ENCODE results near the gene PPIL1. TPM values are rescaled to one million over a fixed set of nuclear protein-coding genes. Genes with fewer than 3 reads are reported as not detected.

Gene PPIL1
- total and polyA plus RNA-seq, 10 of the 15 experiments (the other 5 are each of a cell fraction or from before 2014, with no cell fraction given), result 39.5 to 95.8 (median 70.5) TPM

DNA sequence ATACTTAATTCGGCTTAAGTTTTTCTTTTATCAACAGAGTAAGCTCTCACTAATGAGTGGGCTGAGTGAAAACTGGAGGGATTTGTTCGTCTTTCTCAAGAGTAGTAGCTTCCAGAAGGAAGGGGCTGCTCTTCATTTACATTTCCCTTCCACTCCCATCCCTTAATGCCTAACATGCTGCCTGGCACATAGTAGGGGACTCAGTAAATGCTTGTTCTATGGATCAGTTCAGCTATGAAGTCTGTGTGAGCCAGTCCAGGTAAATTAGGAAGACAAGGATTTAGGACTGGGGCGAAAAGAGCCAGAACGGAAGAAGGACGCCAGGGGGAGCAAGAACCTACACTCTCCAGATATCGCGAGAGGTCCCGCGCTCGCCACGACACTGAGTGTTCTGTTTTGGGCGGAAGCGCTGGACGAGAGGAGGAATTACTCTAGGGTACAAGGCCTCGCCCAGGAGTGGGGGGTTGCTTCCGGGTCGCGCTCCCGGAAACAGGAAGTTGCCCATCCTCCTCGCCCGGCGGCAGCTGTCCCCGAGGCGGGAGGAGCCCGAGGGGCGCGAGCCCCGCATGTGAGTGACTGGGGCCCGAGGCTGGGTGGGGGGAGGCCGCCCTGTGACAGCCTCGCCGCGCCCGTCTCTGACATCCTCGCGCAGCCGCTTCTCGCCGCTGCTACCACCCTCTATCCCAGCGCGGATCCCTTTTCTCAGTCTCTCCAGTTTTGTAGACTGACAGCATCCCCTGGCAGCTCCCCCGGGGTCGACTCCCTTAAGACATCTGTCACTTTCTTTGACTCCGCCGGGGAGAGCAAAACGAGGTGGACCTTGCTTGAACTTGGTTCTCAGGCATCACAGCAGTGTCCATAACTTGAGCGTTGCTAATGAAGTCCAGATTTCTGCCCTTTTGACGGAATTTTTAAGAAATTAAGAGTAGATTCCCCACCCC, 11.1 kb upstream of the PPIL1 start, which contains the start of gene C6orf89:
C6orf89 (plus strand) TSS at position 492 of the 941 bp plus-strand sequence. CDS start 13,493 bp downstream, outside the sequence.
- Histone ChIP-seq H3K36me3 (ENCODE audit: control insufficient read depth in 2 of 2, insufficient read depth in 2 of 2, low read length in 1 of 2) (no peaks in the 10 kb centered on the region), H3K4me3 (peak within 1 kb of the TSS; percentile 99), H4K20me1 (ENCODE audit: control insufficient read depth, insufficient read depth) (no peaks in the 10 kb centered on the region), H3K4me2 (ENCODE audit: control insufficient read depth, insufficient read depth) (peak within 1 kb of the TSS; percentile 72), H3K27ac (ENCODE audit: control insufficient read depth, insufficient read depth) (peak within 1 kb of the TSS; percentile 77), H3K9me3 (replicated peaks; ENCODE audit: control insufficient read depth, insufficient read depth, low read length) (no peaks in the 10 kb centered on the region), H3K4me1 (ENCODE audit: control insufficient read depth, insufficient read depth, low read length) (no peaks in the 10 kb centered on the region), H3K9ac (ENCODE audit: control insufficient read depth, insufficient read depth, low read length) (peak within 1 kb of the TSS; percentile 74), H3K27me3 (replicated peaks in 1 of 2; ENCODE audit: control insufficient read depth in 2 of 2, insufficient read depth in 2 of 2, low read length in 1 of 2) (no peaks in the 10 kb centered on the region), H3K79me2 (ENCODE audit: control insufficient read depth, insufficient read depth, low read length) (peaks cover 14% of the 10 kb centered on the region), H2AFZ (ENCODE audit: control insufficient read depth, low read depth, low read length) (peak within 1 kb of the TSS; percentile 95)
- CTCF ChIA-PET, result interaction anchor here (0.6 to 6.8 kb wide), 35 partner anchors 9 to 883 kb away, joined by 3 to 118 read pairs (median 4); partner anchors contain the start of genes FGD2, MTCH1, PI16 and PIM1
- RAD21 ChIA-PET (ENCODE audit: unreplicated experiment), result interaction anchor here (0.9 to 5.3 kb wide), 11 partner anchors 11 to 381 kb away, joined by 3 to 54 read pairs (median 4); partner anchors contain the start of genes MTCH1 and PPIL1
- FAIRE-seq (peak; percentile 86), ATAC-seq (peak; percentile 98), DNase-seq (ENCODE audit: low read depth, low spot score) (peak; percentile 92)
- intact Hi-C loops (cut with micrococcal nuclease; ENCODE audit: unreplicated experiment), result loop anchor here (1.0 to 5.0 kb wide), 4 partner anchors 42 to 325 kb away; partner anchors contain the start of gene PIM1
- TSS peak; percentile 97 for BruUV-seq (replicated peaks)
- POLR2A ChIA-PET, result interaction anchor here (0.6 to 1.9 kb wide), 5 partner anchors 11 to 1044 kb away, joined by 3 to 19 read pairs (median 5); partner anchors contain the start of genes MTCH1 and PPIL1
- WGBS (ENCODE audit: insufficient coverage, insufficient replicate concordance, low lambda C conversion rate, missing lambda C conversion rate), result 2% methylated on average over 40 of the region's 48 CpGs
- in situ Hi-C loops (cut with MboI), result loop anchor here (5.0 kb wide), 1 partner anchor 322 kb away; no protein-coding TSS in a partner anchor
- SMC1A ChIA-PET (ENCODE audit: uncharacterized antibody, unreplicated experiment), result interaction anchor here (0.6 to 5.3 kb wide), 19 partner anchors 11 to 323 kb away, joined by 3 to 52 read pairs (median 4); partner anchors contain the start of genes MTCH1 and PPIL1
- TF ChIP-seq KLF5 (IDR thresholded peaks at IDR 0.05; ENCODE audit: partially characterized antibody) (peak; percentile 89), TAF1 (IDR thresholded peaks at IDR 0.05; ENCODE audit: borderline replicate concordance, low read depth, low read length) (peak; percentile 60; the same call in 1 of the 2 replicates), NFXL1 (IDR thresholded peaks at IDR 0.05; ENCODE audit: borderline replicate concordance) (no peak), CHD4 (IDR thresholded peaks at IDR 0.05) (no peak), SUPT20H (IDR thresholded peaks at IDR 0.05; ENCODE audit: borderline replicate concordance, control insufficient read depth, low read depth, low read length) (no peak), MXI1 (IDR thresholded peaks at IDR 0.05; ENCODE audit: low read depth, low read length) (peak; percentile 76; the same call in 1 of the 2 replicates), NRF1 (conservative IDR thresholded peaks at IDR 0.05; ENCODE audit: low read depth, low read length) (no peak), GATAD2B (conservative IDR thresholded peaks at IDR 0.05; ENCODE audit: low read depth) (peak; percentile 85)
- TF ChIP-seq, protein P1, sequence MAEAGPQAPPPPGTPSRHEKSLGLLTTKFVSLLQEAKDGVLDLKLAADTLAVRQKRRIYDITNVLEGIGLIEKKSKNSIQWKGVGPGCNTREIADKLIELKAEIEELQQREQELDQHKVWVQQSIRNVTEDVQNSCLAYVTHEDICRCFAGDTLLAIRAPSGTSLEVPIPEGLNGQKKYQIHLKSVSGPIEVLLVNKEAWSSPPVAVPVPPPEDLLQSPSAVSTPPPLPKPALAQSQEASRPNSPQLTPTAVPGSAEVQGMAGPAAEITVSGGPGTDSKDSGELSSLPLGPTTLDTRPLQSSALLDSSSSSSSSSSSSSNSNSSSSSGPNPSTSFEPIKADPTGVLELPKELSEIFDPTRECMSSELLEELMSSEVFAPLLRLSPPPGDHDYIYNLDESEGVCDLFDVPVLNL (IDR thresholded peaks at IDR 0.05; ENCODE audit: low read depth, low read length), result no peak
- TF ChIP-seq, protein P2, sequence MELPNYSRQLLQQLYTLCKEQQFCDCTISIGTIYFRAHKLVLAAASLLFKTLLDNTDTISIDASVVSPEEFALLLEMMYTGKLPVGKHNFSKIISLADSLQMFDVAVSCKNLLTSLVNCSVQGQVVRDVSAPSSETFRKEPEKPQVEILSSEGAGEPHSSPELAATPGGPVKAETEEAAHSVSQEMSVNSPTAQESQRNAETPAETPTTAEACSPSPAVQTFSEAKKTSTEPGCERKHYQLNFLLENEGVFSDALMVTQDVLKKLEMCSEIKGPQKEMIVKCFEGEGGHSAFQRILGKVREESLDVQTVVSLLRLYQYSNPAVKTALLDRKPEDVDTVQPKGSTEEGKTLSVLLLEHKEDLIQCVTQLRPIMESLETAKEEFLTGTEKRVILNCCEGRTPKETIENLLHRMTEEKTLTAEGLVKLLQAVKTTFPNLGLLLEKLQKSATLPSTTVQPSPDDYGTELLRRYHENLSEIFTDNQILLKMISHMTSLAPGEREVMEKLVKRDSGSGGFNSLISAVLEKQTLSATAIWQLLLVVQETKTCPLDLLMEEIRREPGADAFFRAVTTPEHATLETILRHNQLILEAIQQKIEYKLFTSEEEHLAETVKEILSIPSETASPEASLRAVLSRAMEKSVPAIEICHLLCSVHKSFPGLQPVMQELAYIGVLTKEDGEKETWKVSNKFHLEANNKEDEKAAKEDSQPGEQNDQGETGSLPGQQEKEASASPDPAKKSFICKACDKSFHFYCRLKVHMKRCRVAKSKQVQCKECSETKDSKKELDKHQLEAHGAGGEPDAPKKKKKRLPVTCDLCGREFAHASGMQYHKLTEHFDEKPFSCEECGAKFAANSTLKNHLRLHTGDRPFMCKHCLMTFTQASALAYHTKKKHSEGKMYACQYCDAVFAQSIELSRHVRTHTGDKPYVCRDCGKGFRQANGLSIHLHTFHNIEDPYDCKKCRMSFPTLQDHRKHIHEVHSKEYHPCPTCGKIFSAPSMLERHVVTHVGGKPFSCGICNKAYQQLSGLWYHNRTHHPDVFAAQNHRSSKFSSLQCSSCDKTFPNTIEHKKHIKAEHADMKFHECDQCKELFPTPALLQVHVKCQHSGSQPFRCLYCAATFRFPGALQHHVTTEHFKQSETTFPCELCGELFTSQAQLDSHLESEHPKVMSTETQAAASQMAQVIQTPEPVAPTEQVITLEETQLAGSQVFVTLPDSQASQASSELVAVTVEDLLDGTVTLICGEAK (IDR thresholded peaks at IDR 0.05; ENCODE audit: borderline replicate concordance), result peak; percentile 97
- TF ChIP-seq, protein P3, sequence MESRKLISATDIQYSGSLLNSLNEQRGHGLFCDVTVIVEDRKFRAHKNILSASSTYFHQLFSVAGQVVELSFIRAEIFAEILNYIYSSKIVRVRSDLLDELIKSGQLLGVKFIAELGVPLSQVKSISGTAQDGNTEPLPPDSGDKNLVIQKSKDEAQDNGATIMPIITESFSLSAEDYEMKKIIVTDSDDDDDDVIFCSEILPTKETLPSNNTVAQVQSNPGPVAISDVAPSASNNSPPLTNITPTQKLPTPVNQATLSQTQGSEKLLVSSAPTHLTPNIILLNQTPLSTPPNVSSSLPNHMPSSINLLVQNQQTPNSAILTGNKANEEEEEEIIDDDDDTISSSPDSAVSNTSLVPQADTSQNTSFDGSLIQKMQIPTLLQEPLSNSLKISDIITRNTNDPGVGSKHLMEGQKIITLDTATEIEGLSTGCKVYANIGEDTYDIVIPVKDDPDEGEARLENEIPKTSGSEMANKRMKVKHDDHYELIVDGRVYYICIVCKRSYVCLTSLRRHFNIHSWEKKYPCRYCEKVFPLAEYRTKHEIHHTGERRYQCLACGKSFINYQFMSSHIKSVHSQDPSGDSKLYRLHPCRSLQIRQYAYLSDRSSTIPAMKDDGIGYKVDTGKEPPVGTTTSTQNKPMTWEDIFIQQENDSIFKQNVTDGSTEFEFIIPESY (IDR thresholded peaks at IDR 0.05), result no peak
- TF ChIP-seq, protein P4, sequence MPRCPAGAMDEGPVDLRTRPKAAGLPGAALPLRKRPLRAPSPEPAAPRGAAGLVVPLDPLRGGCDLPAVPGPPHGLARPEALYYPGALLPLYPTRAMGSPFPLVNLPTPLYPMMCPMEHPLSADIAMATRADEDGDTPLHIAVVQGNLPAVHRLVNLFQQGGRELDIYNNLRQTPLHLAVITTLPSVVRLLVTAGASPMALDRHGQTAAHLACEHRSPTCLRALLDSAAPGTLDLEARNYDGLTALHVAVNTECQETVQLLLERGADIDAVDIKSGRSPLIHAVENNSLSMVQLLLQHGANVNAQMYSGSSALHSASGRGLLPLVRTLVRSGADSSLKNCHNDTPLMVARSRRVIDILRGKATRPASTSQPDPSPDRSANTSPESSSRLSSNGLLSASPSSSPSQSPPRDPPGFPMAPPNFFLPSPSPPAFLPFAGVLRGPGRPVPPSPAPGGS (IDR thresholded peaks at IDR 0.05; ENCODE audit: borderline replicate concordance, insufficient read depth, low read depth, low read length, poor library complexity, severe bottlenecking), result no peak

Measured in GM12878 (cell line).